Calu3 (cell line): ENCODE measurements around the gene SUPT6H. TPM values are rescaled to one million over a fixed set of nuclear protein-coding genes. Genes with fewer than 3 reads are reported as not detected.
A peak's percentile ranks its signal among the peaks of the same experiment; 100 is the strongest.

Experiments used
- BruUV-seq: library from RNA; stranded (reverse); fragments of 400-500 nt; replicated peaks from 2 replicates; lab custom pipeline; 2021; lab: Mats Ljungman, UMichigan
- CTCF ChIA-PET: fragments of 300-600 bp; sonication (Branson Sonifier 250); formaldehyde crosslinking; loops from one replicate; lab custom pipeline; 2022; ENCODE audit warnings: antibody characterized with exemption; lab: Charles Lee
- DNase-seq: peaks from one replicate; pipeline ENCODE4 v3.0.0; 2022
- H3K27ac Mint-ChIP-seq: one replicate; pipeline ENCODE4 v1.8.0; 2022; ENCODE audit warnings: mixed read lengths; ENCODE audit not compliant: unreplicated experiment
- H3K27me3 Mint-ChIP-seq: one replicate; pipeline ENCODE4 v1.8.0; 2022; ENCODE audit warnings: mixed read lengths; ENCODE audit not compliant: unreplicated experiment
- H3K36me3 Mint-ChIP-seq: one replicate; pipeline ENCODE4 v1.8.0; 2022; ENCODE audit warnings: mild to moderate bottlenecking, moderate library complexity, mixed read lengths; ENCODE audit not compliant: insufficient read depth, unreplicated experiment
- H3K4me1 Mint-ChIP-seq: one replicate; pipeline ENCODE4 v1.8.0; 2022; ENCODE audit warnings: mild to moderate bottlenecking, low read depth, mixed read lengths; ENCODE audit not compliant: unreplicated experiment
- H3K4me3 Mint-ChIP-seq: one replicate; pipeline ENCODE4 v1.8.0; 2022; ENCODE audit warnings: mild to moderate bottlenecking, low read depth, moderate library complexity, mixed read lengths; ENCODE audit not compliant: unreplicated experiment
- H3K9me3 Mint-ChIP-seq: one replicate; pipeline ENCODE4 v1.8.0; 2022; ENCODE audit warnings: low read depth, mixed read lengths; ENCODE audit not compliant: unreplicated experiment
- CTCF ChIP-seq: fragments of 200-600 bp; IDR thresholded peaks from one replicate; pipeline ENCODE4 v1.8.0; 2022; ENCODE audit warnings: antibody characterized with exemption; ENCODE audit not compliant: unreplicated experiment
- intact Hi-C: fragments of 100-400 bp; cut with micrococcal nuclease; formaldehyde crosslinking; loops from one replicate; pipeline ENCODE4 v1.10.0; 2022; ENCODE audit not compliant: unreplicated experiment
- total RNA-seq: library from RNA; stranded (reverse); gene quantifications from 2 replicates; pipeline ENCODE4 v1.2.3, GENCODE V29; 2022

The SUPT6H gene
- total RNA-seq, 1 experiment from 2014 or later, result 107 TPM

GRCh38 chr17:28613931-28614381, 48.0 kb upstream of the SUPT6H start, which contains the start of gene RSKR:
Gene RSKR, minus strand, starts transcription at chr17:28614185. Its CDS starts 24 bp downstream, at chr17:28614161.
- H3K27me3 Mint-ChIP-seq, result no peaks in the 10 kb centered on the region
- no TSS peak for BruUV-seq
- no peak for DNase-seq
- intact Hi-C loops, result loop anchor here (5.0 kb wide), 1 partner anchor 122 kb away; no protein-coding TSS in a partner anchor
- TF ChIP-seq CTCF, result no peak
- no peaks in the 10 kb centered on the region for H3K4me1 Mint-ChIP-seq
- CTCF ChIA-PET, result interaction anchor here (1.5 kb wide), 1 partner anchor 119 kb away, joined by 5 read pairs; no protein-coding TSS in a partner anchor
- peaks cover 10% of the 10 kb centered on the region for H3K36me3 Mint-ChIP-seq
- H3K27ac Mint-ChIP-seq, result peak within 1 kb of the TSS; percentile 26
- no peaks in the 10 kb centered on the region for H3K9me3 Mint-ChIP-seq
- H3K4me3 Mint-ChIP-seq, result no peak within 1 kb of the TSS

- H3K4me3 Mint-ChIP-seq, result no peak overlapping the region
- BruUV-seq, result no TSS peak
- intact Hi-C loops, result no loop called here
- no peaks in the 10 kb centered on the region for H3K9me3 Mint-ChIP-seq
- no peaks in the 10 kb centered on the region for H3K27me3 Mint-ChIP-seq
- no peak for TF ChIP-seq CTCF
- CTCF ChIA-PET, result no interaction called here
- peaks cover 11% of the 10 kb centered on the region for H3K36me3 Mint-ChIP-seq
- H3K27ac Mint-ChIP-seq, result no peak overlapping the region
- no peak for DNase-seq
- no peaks in the 10 kb centered on the region for H3K4me1 Mint-ChIP-seq
Observed at GRCh38 chr17:28615260-28615940, 46.6 kb upstream of the SUPT6H start.

- no peaks in the 10 kb centered on the region for H3K9me3 Mint-ChIP-seq
- H3K27me3 Mint-ChIP-seq, result no peaks in the 10 kb centered on the region
- H3K27ac Mint-ChIP-seq, result no peak overlapping the region
- DNase-seq, result no peak
- CTCF ChIA-PET, result no interaction called here
- peaks cover 11% of the 10 kb centered on the region for H3K36me3 Mint-ChIP-seq
- TF ChIP-seq CTCF, result no peak
- intact Hi-C loops, result no loop called here
- BruUV-seq, result no TSS peak
- no peak overlapping the region for H3K4me3 Mint-ChIP-seq
- H3K4me1 Mint-ChIP-seq, result no peaks in the 10 kb centered on the region
Observed at GRCh38 chr17:28616281-28616680, 45.7 kb upstream of the SUPT6H start.

- no peak for DNase-seq
- BruUV-seq, result no TSS peak
- Mint-ChIP-seq H3K4me1 (no peaks in the 10 kb centered on the region), H3K27ac (no peak overlapping the region), H3K27me3 (no peaks in the 10 kb centered on the region), H3K36me3 (peaks cover 22% of the 10 kb centered on the region), H3K9me3 (no peaks in the 10 kb centered on the region), H3K4me3 (no peak overlapping the region)
- TF ChIP-seq CTCF, result no peak
- intact Hi-C loops, result no loop called here
- CTCF ChIA-PET, result no interaction called here
Observed at GRCh38 chr17:28618464-28618863, 43.5 kb upstream of the SUPT6H start.
